GM18858 (cell line): Measurements from ENCODE around the gene MACROH2A1.

ENCODE experiments used
- ATAC-seq: cut with Tn5 transposase; IDR thresholded peaks from one replicate; pipeline ENCODE4 v1.9.1; 2021; ENCODE audit not compliant: unreplicated experiment

The MACROH2A1 gene

DNA sequence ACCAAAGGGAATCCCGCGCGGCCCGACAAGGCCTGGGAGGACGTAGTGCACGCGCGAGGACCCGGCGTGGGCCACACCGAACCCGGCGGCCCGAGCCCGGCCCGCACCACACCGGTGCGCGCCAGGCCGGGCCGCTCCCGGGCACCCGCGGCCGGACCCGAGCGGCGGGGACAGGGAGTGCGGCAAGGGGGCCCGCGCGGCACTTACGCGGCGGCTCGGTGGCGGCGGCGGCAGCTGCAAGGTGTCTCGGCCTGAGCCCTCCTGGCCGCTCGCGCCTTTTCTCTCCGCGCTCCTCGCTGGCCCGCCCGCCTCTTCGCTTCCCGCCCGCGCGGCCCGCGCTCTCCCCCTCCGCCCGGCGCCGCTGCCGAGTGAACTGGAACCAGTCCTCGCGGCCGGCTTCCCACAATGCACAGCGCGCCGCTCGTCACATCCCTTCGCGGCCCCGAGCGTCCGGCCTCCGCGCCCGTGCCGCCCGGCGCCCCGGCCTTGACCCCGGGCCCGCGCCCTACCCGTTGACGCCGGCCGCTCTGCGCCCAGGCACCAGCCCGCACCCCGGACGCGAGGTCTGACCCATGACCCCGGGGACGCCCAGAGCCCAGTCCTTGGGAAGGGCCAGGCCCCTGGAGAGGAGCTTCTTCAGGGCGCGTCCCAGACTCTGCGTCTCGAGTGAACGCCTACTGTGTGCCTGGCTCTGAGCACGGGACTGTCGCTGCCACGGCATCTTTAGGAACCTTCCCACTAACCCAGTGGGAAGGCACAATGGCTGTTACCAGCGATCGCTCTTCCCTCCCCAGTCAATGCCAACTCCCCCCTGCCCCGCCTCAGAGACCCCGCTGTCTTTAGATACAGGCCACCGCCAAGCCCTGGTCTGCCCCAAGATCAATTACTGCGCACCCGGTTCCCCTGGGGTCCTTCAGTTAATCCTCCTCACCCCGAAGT lies at the start of gene MACROH2A1:
TSS of gene MACROH2A1 (minus strand) at position 377 of the 939 bp plus-strand sequence. CDS start 10,138 bp downstream, outside the sequence.
- peak; percentile 80 for ATAC-seq

DNA sequence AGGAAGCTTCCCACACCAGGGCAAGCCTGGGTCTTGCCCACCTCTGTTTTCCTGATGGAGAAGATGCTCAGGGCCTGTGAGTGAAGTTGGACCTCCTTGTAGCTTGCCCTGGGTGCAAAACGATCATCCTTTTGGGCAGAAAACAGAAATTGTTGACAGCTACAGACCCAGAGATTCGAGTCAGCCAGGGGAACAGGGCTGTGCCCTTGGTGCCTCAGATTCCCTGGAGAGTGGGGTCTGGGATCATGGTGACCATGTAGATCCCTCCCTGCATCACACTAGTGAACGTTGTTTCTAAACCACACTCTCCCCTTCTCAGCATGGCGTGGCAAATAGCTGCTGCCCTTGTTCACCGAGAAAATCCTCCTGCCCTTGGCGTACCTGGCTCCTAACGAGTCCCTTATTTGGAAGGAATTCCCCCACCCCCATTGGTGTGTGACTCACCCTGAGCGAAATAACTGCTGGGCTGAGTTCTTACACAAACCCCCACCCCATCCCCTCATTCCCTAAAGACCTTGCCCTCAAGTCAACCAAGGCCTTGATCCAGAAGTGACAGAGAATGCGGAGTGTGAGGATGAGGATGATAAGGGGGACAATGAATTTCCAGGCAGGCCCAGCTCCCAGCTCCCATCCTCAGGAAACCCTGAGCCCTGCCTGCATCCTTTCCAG lies 49.2 kb upstream of the MACROH2A1 start:
- ATAC-seq, result no peak

DNA sequence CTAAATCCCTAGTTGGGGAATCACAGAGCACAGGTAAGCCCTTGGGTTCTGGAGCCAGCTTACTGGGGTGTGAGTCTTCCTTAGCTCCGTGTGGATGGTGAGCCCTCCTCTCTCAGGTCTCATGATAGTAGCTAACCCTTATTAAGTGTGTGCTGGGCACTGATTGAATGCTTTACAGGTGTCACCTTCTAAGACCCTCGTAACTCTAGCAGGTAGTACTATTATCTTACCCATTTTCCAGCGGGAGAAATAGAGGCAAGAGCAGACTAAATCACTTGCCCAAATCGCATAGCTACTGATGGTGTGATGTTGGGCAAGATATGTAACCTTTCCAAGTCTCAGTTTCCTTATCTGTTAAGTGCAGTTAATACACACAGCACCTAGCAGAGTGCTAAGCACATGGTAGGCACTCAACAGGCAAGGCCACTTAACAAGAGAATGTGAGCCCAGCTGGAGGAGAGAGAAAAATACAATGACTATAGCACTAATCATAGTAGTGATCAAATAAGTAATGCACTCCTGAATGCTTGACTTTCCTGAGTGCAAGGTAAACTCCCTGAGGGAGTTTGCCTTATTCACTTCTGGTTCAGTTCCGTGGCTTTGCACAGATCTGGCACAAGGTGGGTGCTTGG lies 48.4 kb upstream of the MACROH2A1 start, which contains the start of gene DCANP1:
TSS of gene DCANP1 (minus strand) at position 51 of the 632 bp plus-strand sequence. CDS start 240 bp downstream, outside the sequence.
- no peak for ATAC-seq

DNA sequence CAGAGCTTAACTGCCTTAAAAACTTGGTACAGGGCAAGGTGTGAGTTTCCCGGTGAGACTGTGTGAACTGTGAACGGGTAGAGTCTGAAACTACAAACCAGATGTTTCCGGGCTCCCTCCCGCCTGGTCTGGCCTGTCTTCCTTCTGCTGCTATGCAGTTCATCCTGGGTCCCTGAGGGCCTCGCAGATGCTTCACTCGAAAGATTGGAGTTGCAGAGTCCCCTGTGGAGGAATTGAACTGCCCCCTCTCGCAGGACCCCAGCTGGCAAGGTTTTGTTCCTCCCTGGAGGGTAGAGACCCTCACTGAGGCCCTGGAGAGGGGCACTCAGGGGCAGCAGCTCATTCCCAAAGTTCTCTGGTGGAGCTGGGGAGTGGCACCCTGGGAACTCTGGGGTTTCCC lies 47.6 kb upstream of the MACROH2A1 start:
- no peak for ATAC-seq

DNA sequence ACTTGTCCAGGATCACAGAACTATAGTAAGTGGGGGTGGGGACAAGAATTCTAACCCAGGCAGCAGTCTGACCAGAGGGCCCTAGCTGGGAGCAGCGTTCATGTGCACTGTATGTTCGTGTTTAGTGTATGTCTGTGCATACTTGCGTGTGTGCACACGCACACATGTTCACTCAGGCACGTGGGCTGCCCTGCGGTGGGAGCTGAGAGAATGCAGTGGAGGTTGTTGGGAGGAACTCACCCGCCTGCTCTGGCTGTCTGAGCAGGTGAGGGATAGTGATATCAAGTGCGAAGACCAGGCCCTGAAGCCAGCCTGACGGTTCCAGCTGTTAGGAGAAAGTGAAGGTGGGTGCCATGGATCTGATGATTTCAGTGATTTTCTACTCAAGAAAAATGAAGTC lies 47.2 kb upstream of the MACROH2A1 start:
- no peak for ATAC-seq

DNA sequence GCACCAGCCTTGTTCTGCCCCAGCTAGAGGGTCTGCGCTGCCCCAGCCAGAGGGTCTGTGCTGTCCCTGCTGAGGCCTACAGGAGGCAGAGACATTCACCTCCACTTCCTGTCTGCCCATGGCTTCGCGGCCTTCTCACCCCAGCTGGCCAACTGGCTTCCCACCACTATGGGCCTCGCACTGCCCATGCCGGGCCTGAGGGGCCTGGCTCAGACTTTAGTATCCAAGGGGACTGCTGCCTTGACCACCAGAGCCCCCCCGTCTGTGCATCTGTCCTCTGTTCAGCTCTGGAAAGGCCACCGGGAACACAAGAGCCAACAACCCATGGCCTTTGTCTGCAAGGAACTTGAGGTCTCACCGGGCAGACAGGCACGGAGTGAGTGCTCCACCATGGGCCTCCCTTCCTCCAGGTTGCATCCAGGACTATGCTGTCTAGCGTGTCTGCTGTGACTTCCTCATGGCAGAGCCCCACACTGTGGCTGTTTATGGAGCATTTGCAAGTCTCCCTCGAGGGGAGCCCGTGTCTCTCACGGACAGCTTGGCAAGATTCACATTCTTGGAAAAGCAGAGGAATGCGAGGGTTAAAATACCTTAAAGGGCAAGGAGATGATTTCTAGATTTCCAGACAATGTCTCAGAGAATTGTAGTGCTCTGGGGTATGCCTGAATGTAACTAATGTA lies 46.4 kb upstream of the MACROH2A1 start:
- no peak for ATAC-seq

DNA sequence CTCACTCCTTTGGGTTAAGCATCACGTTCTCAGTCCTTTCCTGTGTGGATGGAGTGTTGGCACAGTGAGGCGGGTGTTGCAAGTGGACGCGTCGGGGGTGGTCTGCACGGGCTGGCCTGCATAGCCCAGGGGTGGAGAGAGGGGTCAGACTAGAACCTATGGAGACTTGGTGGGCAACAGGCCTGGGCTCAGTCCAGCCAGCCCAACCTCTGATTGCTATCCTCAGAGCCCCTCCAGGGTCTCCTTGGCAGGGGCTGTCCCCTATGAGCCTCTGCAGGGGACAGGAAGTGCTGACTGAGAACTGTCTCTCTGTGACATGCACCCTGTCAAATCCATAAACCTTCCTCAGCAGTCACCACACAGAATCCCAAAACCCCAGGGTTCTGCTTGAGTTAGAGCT lies 45.9 kb upstream of the MACROH2A1 start:
- ATAC-seq, result no peak

DNA sequence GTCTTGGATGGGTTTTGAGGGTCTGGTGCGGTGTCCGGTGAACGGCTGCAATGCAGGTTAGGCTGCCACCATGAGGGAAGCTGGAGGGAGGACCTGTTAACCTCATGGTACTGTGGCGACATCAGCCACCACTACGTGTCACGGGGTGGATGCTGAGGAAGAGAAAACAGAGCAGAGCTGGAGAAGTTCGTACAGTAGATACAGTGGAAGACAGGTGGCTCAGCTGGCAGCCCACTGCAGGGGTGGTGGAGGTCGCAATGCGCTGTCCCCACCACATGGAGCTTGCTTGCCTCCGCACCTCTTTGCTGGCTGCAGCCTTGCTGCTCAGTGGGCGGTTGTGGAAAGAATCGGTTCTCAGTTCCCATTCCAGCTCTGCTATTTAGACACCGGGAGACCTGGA lies 45.3 kb upstream of the MACROH2A1 start:
- no peak for ATAC-seq

DNA sequence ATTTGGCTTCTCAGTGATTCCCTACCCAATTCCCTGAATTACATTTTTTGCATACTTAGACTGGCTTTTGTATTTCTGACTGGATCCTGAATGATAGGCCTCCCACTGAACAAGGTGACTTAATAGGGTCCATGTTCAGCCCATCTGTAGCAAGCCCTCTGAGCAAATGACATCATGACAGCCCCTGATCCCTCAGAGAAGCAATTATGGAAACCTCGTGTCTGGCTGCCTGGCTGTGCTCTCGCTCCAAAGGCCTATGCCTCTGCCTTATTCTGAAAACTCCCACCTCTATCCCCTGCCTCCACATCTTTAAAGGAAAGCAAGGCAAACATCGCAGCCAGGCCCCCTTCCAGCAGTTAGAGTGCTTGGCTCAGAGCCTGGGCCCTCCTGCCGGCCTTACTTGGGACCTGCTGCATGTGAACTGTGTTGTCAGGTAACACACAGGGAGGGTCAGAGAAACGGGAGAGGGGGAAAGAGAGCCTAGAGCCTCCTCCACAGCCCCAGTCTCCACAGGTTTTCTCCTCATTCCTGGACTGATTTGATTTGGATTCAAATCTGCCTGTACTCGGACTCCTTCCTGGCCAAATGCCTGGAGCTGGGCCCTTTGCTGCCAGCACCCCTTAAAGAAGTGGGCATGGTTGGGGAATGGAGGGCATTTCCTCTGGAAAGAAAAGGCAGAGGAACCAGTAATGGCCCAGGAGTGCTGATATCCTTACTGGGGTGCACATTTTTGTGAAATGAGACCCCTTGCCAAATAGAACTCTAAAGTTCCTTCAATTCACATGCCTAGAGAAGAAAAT lies 44.3 kb upstream of the MACROH2A1 start:
- ATAC-seq, result no peak

DNA sequence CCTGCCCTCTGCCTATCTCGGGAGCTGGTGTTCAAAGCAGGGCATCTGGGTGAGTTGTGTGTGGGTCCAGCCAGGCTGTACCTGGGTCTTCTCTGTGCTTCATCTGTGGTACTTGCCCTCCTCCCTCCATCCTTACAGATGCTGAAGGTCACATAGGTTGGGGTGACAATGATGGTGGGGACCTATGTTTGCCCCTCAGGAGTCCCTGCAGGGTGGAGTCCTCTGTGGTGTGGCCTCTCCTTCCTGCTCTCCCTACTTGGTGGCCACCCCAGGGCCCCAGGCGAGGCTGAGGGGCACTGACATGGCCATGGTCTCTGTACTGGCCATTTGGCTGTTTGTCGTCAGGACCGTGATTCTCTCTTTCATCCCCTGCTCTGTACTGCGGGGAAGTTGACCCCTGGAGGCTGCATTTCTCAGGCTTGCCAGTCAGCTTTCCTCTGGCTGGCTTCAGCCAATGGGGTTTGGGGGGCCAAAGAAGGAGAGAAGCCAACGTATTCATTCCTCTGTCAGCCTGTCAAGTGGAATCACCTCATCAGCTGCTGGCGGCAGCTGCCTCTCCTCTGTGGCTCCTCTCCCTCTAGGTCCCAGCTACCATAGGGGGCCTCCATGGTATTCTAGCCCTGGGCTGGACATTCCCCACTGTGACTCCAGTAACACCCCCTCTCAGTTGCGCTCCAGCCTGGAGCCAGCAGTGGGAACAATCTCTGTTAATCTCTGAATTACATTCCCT lies 43.6 kb upstream of the MACROH2A1 start:
- no peak for ATAC-seq

DNA sequence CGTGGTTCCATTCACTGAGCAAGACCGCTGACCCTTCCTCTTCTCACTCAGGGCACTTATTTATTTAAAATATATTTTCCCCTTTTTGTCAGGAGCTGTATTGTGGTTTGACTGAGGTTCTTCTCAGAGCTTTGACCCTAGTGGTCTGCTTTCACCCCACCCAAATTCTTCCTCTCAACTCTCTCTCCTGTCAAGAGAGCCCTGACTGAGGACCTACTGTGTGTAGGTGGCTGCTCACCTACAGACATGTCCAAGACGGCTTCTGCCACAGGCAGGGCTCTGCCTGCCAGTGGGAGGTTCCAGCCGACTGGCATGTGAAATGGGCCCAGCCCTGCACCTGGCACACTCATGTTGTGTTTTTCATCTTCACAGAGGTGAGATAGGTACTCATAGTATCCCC lies 42.9 kb upstream of the MACROH2A1 start:
- ATAC-seq, result no peak

DNA sequence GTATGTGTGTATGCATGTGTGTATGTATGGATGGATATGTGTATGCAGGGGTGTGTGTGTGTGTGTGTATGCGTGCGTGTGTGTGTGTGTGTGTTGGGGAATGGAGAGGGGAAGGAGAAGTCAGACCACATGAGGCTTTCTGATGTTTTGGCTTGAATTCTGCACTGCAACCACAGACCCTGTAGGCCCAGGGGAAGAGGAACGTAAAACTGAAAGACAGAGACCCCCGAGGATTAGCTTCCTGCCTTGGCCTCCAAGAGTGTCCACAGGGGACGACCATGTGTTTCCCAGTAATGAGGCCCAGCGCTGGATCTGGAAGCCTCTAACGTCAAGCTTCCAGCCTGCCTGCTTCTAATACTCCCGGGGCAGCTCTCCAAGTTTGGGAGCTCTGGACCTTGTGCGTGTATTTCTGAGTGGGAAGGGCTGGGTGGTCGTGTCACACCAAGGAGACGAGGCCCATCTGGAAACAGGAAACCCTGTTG lies 42.4 kb upstream of the MACROH2A1 start:
- no peak for ATAC-seq

DNA sequence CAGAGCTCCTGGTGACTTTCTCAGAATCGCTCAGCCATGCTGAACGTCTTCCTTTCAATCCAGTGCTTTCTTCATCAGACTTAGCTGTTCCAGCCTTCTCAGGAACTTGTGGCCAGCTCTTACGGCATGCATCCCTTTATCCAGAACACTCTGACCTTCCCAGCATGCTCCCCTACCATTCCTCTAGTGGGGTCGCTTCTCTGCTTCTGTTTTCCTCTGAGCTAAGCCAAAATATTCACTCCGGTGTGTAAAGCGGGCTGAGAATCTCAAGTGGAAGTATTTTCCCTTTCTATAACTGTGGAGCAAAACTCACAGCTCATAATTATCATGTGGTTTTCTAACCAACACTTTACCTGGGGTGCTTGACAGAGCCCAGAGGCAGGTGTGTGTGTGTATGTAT lies 41.9 kb upstream of the MACROH2A1 start:
- ATAC-seq, result no peak

DNA sequence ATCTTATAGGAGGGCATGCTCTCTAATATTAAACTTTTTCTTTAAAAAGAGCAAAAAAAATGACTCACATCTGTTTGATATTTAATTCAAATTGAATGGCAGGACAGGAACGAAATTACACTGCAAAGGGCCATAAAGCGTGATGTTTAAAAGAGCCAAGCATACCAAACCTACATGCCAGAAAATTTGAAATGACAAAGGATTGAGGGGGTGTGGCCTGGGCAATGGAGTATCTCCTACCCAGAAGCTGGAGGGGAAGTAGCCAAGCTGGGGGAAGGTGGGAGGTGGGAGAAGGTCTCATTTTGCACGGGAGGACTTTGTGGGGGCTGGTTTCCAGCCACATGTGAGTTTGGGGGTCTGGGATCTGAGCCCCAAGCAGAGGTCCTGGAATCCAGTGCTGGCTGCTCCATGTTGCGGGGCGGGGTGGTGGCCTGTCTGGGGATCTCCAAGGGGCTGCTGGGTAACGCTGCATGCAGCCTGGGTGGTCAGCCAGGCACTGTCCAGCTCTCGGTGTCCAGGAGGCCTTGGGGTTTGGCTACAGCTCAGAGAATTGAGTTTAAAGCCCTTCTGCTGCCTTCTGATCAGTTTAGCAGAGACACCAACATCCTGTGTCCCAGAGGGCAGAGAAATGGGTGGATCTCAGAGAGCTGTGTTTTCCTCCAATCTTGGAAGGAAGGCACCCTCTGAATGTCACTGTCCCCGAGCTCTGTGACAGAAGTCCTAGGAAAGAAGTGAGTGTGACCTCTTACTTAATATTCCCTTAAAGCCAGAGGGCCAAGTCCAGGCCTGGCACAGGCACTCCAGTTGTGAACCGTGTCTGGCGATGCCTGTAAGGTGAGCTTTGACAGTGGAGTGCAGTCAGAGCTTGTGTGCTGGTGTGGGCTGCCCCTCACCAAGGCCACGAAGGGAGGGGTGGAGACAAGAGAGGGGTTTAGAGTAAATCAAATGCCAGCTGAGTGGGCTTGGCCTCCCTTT lies 40.5 kb upstream of the MACROH2A1 start:
- ATAC-seq, result no peak

DNA sequence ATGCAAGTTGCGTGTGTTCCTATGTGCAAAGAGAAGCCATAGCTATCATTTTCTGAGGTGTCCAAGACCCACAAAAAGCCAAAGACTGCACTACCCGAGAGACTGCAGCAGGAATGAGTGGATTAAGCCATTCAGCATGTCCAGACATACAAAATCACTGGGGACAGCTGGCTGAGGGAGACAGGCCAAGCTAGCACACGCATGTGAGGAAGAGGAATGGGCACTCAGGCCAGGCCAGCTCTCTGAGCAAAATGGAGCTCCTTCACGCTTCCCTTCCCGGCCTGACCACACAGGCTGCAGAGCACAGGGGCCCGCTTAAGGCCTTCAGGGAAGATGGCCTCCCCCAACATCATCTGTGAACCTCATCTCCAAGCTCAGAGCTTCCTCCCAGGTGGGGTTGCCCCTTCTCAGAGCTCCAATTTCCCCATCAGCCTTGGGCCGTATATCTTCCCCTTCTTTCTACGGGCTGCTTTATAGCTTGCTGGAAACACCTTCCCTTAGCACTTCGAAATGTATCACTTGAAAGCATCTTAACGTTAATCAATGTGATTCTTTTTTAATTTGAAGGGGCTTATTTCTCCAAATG lies 39.7 kb upstream of the MACROH2A1 start:
- no peak for ATAC-seq

DNA sequence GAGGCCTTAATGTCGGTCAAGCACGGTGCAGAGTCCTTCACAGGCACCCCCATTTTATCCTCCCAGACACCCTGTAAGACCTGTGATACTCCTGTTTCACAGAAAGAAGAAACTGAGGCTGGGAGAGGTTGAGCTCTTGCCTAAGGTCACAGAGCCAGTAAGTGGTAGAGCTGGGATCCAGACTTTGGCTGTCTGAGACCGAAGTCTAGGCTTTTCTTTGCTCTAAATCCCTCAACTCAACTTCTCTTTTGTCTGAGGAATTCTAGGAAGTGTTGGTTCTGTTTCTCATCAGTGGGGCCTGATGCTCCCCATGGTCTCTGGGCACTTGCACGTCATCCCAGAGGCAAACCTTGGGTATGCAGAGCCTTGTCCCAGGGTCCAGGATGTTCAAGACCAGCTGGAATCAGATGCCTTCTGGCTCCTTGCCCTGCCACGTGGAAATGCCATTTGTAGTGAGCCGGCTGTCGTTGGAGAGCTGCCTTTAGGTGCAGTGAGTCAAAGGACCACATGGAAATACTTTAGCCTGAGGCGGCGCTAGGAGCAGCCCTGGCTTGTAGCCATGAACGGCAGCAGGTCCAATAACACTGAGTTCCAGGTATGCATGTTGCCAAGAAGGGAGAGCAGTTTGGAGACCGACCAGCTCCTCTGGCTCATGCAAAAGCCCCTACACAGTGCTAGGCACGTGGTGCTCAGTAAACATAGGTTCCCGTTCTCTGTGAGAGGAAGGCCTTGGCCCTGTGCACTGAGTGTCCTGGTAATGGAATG lies 38.9 kb upstream of the MACROH2A1 start:
- ATAC-seq, result no peak

DNA sequence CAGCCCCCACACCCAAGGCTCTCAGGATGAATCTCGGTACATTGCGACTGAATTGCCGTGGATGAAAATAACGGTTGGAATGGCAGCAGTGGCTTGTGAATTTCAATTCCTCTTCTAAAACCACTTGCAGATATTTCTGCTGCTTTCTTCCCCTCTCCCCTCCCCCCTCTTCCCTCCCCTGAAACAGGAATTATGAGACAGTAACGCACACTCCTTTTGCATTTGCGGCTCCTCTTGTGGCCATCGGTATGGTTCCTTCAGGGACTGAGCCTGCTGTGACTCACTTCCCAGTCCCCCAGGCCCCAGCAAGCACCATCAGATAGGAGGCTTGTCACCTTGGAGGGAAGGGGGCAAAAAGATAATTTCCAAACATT lies 38.4 kb upstream of the MACROH2A1 start:
- ATAC-seq, result no peak
